Kidney epithelial cell (primary cell): ENCODE measurements around the gene ADM5. TPM values are rescaled to one million over a fixed set of nuclear protein-coding genes. Genes with fewer than 3 reads are reported as not detected.

Experiments
- DNase-seq: peaks from one replicate; pipeline ENCODE4 v3.0.0-alpha.2; 2010; ENCODE audit warnings: low read depth
- H3K27me3 ChIP-seq: 2 replicates; pipeline ENCODE4 v1.6.0; 2011; ENCODE audit warnings: low read length; ENCODE audit not compliant: control insufficient read depth, insufficient read depth
- H3K36me3 ChIP-seq: 2 replicates; pipeline ENCODE4 v1.5.1; 2011; ENCODE audit warnings: low read length; ENCODE audit not compliant: control insufficient read depth, insufficient read depth
- H3K4me3 ChIP-seq: 2 replicates; pipeline ENCODE4 v1.5.1; 2011; ENCODE audit warnings: low read depth, mild to moderate bottlenecking, control low read depth, low read length
- CTCF ChIP-seq: IDR thresholded peaks from 2 replicates; pipeline ENCODE4 v1.5.1; 2011; ENCODE audit warnings: mild to moderate bottlenecking, moderate library complexity, low read length, control low read depth, inconsistent platforms; ENCODE audit not compliant: insufficient read depth, poor library complexity, severe bottlenecking
- total RNA-seq: library from RNA; depleted of rRNA; stranded (reverse); fragments of >200 nt; gene quantifications from 2 replicates; pipeline ENCODE4 v1.2.3, GENCODE V29; 2015

Gene ADM5
- total RNA-seq, 1 donor from 2014 or later = 1.0 TPM

GRCh38 chr19:49645592-49645991 lies 43.8 kb upstream of the ADM5 start:
- Histone ChIP-seq H3K4me3 (no peak overlapping the region), H3K27me3 (no peaks in the 10 kb centered on the region), H3K36me3 (peaks cover 1% of the 10 kb centered on the region)
- no peak for DNase-seq
- TF ChIP-seq CTCF = no peak

GRCh38 chr19:49645995-49646394 lies 43.4 kb upstream of the ADM5 start:
- no peak for DNase-seq
- H3K36me3 ChIP-seq = peaks cover 1% of the 10 kb centered on the region

GRCh38 chr19:49646586-49646985 lies 42.8 kb upstream of the ADM5 start:
- H3K4me3 ChIP-seq = no peak overlapping the region
- peaks cover 1% of the 10 kb centered on the region for H3K36me3 ChIP-seq
- no peak for TF ChIP-seq CTCF
- no peak for DNase-seq
- no peaks in the 10 kb centered on the region for H3K27me3 ChIP-seq

More at GRCh38 chr19:49645995-49646394, 43.4 kb upstream of the ADM5 start:
- TF ChIP-seq CTCF = no peak
- no peaks in the 10 kb centered on the region for H3K27me3 ChIP-seq
- no peak overlapping the region for H3K4me3 ChIP-seq

- no peak for DNase-seq
- no peak overlapping the region for H3K4me3 ChIP-seq
- no peaks in the 10 kb centered on the region for H3K27me3 ChIP-seq
- TF ChIP-seq CTCF = no peak
- peaks cover 1% of the 10 kb centered on the region for H3K36me3 ChIP-seq
Measured at GRCh38 chr19:49651029-49651819, 38.2 kb upstream of the ADM5 start.

- H3K4me3 ChIP-seq = no peak overlapping the region
- H3K36me3 ChIP-seq = peaks cover 1% of the 10 kb centered on the region
- H3K27me3 ChIP-seq = no peaks in the 10 kb centered on the region
- no peak for TF ChIP-seq CTCF
- no peak for DNase-seq
Measured at GRCh38 chr19:49651820-49652550, 37.4 kb upstream of the ADM5 start.
